NT2/D1 (cell line): Measurements from ENCODE around the gene WDR90.
A peak's percentile ranks its signal among the peaks of the same experiment; 100 is the strongest.

Experiments used
- DNase-seq: peaks from one replicate; pipeline ENCODE4 v3.0.0-alpha.2; 2011; ENCODE audit warnings: low read depth, low spot score
- H3K27me3 ChIP-seq: 2 replicates; pipeline ENCODE4 v1.6.0; 2011; ENCODE audit warnings: mild to moderate bottlenecking; ENCODE audit not compliant: insufficient read length, insufficient read depth
- H3K36me3 ChIP-seq: 2 replicates; pipeline ENCODE4 v1.6.1; 2011; ENCODE audit warnings: mild to moderate bottlenecking, low read length, mixed read lengths; ENCODE audit not compliant: insufficient read depth, insufficient read length
- H3K4me1 ChIP-seq: 2 replicates; pipeline ENCODE4 v1.5.1; 2011; ENCODE audit not compliant: insufficient read depth, insufficient read length
- H3K4me3 ChIP-seq: 2 replicates; pipeline ENCODE4 v1.5.1; 2011; ENCODE audit warnings: low read depth; ENCODE audit not compliant: insufficient read length
- H3K9ac ChIP-seq: 2 replicates; pipeline ENCODE4 v1.6.0; 2011; ENCODE audit warnings: low read depth; ENCODE audit not compliant: insufficient read length
- H3K9me3 ChIP-seq: 2 replicates; pipeline ENCODE4 v1.5.1; 2011; ENCODE audit warnings: mild to moderate bottlenecking, low read length; ENCODE audit not compliant: insufficient read depth
- SUZ12 ChIP-seq: IDR thresholded peaks from 2 replicates; pipeline ENCODE4 v1.6.1; 2011; ENCODE audit not compliant: insufficient read length, insufficient read depth; ENCODE audit errors: extremely low read depth
- YY1 ChIP-seq: IDR thresholded peaks from 2 replicates; pipeline ENCODE4 v1.6.1; 2011; ENCODE audit not compliant: insufficient read length, insufficient read depth
- ZNF274 ChIP-seq: IDR thresholded peaks from 2 replicates; pipeline ENCODE4 v1.6.1; 2011; ENCODE audit warnings: mild to moderate bottlenecking, low read depth, low read length

WDR90 gene

DNA sequence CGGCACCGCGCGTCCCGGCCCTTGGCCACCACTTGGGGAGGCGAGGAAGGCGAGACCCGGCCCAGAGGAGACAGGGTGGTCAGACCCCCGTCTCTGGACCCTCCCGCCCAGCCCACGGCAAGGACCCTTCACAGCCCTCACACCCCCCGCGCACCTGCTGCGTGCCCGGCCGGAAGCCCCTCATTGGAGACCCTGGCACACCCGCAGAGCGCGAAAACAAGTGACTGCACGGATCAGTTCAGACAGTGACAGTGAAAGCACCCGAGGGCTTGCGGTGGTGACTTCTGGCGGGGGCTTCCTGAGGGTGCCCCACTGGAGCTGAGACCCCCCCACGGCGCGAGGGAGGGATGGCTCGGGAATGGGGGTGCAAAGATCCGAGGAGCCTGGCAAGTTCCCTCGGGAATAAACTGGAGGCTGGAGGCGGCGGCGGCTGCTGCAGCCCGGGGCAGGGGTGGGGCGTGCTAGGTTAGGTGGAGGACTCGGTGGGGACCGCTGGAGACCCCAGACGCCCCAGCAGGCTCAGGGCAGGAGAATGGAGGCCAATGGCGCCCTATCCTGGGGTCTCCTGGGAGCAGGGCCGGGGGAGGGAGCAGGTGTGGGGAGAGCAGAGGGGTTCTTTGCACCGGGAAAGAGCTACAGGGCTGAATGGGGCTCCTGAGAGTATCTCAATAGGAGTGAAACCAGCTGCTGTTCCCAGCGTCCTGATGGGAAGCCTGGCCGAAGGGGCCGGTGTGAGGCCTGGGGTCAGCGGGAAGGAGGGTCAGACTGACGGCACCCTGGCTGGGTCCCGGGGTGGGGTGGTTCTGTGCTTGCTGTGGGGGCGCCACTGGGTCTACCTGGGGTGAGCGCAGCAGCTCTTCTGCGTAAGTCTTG is 57.3 kb downstream of the WDR90 start:
- H3K36me3 ChIP-seq, result no peaks in the 10 kb centered on the region
- DNase-seq, result no peak
- TF ChIP-seq YY1, result no peak
- TF ChIP-seq SUZ12, result peak; percentile 41
- peaks cover 97% of the 10 kb centered on the region for H3K27me3 ChIP-seq
- peak overlapping the region; percentile 56 for H3K9ac ChIP-seq
- H3K9me3 ChIP-seq, result no peaks in the 10 kb centered on the region
- H3K4me1 ChIP-seq, result peaks cover 35% of the 10 kb centered on the region
- peak overlapping the region; percentile 24 for H3K4me3 ChIP-seq

DNA sequence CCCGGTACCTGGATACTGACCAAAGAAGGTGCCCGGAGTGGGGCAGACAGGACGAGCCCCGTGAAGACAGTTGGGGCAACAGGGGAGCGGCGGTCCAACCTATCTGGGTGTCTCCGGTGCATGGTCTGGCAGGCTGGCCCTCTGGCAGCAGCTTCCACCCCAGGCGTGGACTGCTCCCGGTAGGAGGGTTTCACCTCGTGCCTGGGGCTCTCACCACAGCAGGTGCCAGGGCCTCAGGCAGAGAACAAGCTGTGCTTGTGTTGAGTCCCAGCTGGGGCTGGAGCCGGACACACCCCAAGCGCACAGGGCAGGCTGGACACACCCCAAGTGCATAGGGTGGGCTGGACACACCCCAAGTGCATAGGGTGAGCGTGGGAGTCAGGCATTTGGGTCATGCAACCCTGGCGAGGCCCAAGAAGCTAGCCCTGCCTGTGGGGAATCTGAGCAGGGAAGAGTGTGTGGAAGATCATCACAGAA is 57.9 kb downstream of the WDR90 start:
- peaks cover 93% of the 10 kb centered on the region for H3K27me3 ChIP-seq
- no peak for DNase-seq
- no peaks in the 10 kb centered on the region for H3K9me3 ChIP-seq
- TF ChIP-seq SUZ12, result no peak
- no peak for TF ChIP-seq ZNF274
- TF ChIP-seq YY1, result no peak
- peaks cover 32% of the 10 kb centered on the region for H3K4me1 ChIP-seq
- no peaks in the 10 kb centered on the region for H3K36me3 ChIP-seq
- H3K9ac ChIP-seq, result no peak overlapping the region
- no peak overlapping the region for H3K4me3 ChIP-seq

DNA sequence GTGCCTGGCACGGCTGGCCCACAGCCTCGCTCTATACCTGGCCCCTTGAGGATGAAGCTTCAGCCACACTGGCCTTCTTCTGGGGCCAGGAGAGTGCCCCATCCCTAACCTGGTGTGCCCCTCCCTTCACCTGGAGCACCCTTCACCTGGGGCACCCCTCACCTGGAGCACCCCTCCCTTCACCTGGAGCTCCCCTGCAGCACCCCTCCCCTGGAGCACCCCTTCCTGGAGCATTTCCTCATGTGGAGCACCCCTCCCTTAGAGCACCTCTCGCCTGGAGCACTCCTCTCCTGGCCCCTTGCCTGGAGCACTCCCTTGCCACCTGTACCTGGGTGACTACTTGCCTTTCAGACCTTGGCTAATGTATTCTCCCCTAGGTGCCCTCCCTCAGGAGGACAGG is 58.9 kb downstream of the WDR90 start:
- TF ChIP-seq SUZ12, result no peak
- no peak for TF ChIP-seq ZNF274
- TF ChIP-seq YY1, result no peak
- H3K9me3 ChIP-seq, result no peaks in the 10 kb centered on the region
- H3K4me3 ChIP-seq, result no peak overlapping the region
- no peaks in the 10 kb centered on the region for H3K36me3 ChIP-seq
- peaks cover 84% of the 10 kb centered on the region for H3K27me3 ChIP-seq
- peaks cover 30% of the 10 kb centered on the region for H3K4me1 ChIP-seq
- no peak overlapping the region for H3K9ac ChIP-seq
- DNase-seq, result no peak

DNA sequence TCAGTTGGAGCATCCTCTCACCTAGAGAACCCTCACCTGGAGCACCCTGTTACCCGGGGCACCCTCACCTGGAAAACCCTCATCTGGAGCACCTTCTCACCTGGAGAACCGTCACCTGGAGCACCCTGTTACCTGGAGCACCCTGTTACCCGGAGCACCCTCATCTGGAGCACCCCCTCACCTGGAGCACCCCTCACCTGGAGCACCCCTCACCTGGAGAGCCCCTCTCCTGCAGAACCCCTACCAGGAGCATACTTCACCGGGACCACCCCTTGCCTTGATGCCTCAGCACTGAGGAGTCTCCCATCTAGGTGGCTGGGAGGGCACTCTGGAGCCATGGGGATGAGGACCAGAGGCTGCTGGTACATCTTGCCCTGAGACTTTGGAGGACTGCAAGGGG is 59.8 kb downstream of the WDR90 start:
- Histone ChIP-seq H3K27me3 (peaks cover 74% of the 10 kb centered on the region), H3K4me1 (peaks cover 34% of the 10 kb centered on the region), H3K9me3 (no peaks in the 10 kb centered on the region), H3K36me3 (no peaks in the 10 kb centered on the region), H3K4me3 (no peak overlapping the region), H3K9ac (no peak overlapping the region)
- TF ChIP-seq SUZ12 (no peak), YY1 (no peak), ZNF274 (no peak)
- no peak for DNase-seq

DNA sequence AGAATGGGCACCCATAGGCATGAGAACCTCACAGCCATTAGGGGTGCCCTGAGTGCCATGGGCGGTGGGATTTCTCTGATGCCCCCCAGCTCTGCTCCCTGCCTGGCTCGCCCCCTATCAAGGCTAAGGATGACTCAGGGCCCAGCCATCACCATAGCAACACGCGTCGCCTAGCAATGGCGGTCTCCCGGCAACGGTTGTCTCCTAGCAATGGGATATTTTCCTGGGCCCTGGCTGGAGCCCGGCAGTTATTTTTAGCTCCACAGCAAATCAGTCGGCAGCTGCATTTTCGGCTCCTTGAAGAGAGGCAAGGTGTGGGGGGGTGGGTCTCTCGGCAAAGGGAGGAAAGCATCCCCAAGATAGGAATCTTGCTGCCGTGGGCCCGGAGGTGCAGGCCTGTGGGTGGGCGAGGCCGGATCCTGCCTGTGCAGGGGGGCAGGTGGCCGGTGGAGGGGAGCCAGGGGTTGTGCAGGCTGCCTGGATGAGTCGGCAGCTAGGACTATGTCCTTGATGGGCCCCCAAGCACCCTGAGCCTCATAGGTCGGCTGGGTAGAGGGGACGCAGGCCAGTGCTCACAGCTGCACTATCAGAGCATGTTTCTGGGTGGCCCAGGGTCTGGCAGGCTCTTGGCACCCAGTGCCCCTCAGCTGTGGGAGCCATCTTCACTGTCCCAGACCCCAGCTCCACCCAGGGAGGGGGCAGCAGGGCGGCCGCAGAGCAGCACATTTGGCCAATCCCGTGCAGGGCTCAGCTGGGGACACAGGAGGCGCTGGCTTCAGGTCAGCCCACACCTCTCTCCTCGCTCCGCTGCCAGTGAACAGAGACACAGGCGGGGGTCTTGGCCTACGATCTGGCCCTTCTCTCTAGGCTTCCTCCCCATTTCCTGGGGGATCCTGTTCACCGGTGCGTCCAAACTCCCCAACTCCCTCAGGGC is 60.7 kb downstream of the WDR90 start:
- Histone ChIP-seq H3K9ac (peak overlapping the region; percentile 67), H3K4me3 (no peak overlapping the region), H3K27me3 (peaks cover 65% of the 10 kb centered on the region)

DNA sequence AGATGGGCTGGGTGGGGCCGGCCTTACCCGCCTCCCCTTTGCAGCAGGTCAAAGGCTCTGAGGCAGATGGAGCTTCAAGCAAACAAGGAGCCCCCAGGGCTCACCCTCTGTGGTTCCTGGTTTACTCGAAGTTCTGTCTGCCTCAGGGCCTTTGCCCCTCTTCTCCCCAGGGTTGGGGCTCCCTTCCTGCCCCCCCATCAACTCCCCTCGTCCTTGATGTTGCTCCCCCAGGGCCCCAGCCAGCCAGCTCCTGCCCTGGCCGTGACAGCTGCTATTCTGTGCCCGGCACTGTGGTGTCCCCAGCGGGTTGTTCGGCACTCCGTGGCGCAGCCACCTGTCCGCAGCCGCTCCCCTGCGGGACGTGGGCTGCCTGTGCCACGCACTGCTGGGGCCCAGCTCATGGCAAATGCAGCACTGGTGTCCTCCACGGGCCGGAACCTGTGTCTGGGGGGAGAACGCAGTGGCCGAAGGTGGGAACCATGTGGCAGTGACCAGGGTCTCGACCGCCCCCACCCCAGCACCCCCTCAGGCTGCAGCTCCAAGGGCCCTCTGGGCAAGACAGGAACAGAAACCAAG is 61.4 kb downstream of the WDR90 start:
- no peak overlapping the region for H3K4me3 ChIP-seq
- peaks cover 59% of the 10 kb centered on the region for H3K27me3 ChIP-seq
- no peaks in the 10 kb centered on the region for H3K9me3 ChIP-seq
- peaks cover 36% of the 10 kb centered on the region for H3K4me1 ChIP-seq
- no peaks in the 10 kb centered on the region for H3K36me3 ChIP-seq
- H3K9ac ChIP-seq, result peak overlapping the region; percentile 50
- DNase-seq, result no peak
- TF ChIP-seq YY1 (no peak), ZNF274 (no peak)

More for the DNA sequence above, 60.7 kb downstream of the WDR90 start:
- peaks cover 36% of the 10 kb centered on the region for H3K4me1 ChIP-seq
- H3K36me3 ChIP-seq, result no peaks in the 10 kb centered on the region
- TF ChIP-seq ZNF274 (no peak), YY1 (no peak), SUZ12 (no peak)
- no peaks in the 10 kb centered on the region for H3K9me3 ChIP-seq
- peak; percentile 80 for DNase-seq
